ENCODE data around the gene PDE6B.
"Not testable (repeated sequence)": the region's sequence is repeated elsewhere in the genome, so short reads cannot be mapped to it uniquely, and the experiment has no call there.

PDE6B gene

GRCh38 chr4:687048-687970 is 61.9 kb downstream of the PDE6B start:
- DNase-seq: no peak

DNA sequence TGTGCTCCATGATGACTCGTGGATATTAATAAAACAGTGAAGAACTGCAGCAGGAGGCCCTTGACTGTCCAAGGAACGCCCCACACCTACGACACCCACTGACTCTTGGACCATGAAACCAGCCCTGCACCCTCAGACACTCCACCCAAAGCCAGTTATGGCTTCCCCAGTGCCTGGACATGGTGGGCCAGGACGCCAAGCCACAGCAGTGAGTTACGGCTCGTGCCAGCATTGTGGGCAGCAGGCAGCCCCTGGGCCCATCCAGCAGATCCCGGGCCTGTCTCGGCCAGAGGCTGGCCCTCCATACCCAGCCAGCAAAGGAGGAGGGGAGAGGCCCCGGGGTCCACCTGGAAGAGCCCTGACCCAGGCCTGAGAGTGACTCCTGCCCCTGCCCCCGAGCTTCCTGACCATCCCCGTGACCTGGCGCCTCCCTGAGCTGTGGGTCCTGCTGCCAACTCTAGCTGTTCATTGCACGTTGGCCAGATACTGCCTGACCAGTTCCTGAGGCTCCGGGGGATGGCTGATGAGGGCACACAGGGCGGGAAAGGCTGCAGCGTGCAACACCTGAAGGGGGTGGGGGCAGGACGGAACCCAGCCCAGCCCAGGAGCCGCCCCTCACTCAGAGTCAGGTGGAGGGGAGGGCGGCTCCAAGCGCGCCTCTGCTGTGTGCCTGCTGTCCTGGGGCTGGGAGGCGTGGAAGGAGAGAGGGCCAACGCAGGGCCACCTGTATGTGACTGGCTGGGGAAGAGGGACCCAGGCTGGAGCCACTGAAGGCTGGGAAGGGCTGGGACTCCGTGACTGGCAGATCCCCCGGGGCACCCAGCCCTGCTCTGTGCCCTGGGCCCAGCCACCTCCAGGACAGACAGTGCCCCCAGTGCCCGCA is 62.8 kb downstream of the PDE6B start:
- DNase-seq: no peak

DNA sequence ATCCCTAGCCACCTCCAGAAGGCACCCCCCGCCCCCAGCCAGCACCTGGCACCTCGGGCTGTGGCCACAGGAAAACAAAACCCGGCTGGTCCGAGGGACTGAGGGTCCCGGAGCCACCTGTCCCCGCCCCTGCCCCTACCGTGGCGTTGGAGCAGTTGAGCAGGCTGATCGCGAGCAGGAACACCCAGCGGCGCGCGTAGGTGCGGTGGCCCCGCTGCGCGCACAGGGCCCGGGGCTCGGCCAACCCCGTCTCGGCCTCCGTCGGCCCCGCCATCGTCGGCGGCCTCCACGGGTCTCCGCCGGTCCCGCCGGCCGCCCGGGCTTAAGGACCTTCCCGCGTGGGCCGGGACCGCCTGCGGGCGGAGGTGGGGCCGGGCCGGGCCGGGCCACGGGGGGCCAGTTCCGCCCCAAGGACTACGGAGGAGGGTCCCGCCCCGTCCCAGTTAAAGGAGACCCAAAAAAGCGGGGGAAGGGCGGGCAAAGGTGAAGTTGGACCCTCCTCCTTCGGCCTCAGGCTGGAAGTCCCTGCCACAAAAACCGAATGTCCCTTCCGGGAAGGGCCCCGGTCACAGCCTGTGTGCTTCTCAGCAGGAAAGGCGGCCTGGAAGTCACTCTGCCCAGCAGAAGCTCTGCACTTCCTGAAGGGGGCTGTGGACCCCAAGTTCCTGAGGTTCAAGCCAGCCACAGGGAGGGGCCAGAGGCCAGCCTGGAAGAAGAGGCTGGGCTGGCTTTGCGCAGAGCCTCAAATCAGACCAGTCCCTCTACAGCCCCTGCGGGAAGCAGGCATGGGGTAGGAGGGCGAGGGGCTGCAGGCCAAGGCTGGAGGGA is 63.7 kb downstream of the PDE6B start, which contains the start of gene SLC49A3:
TSS of gene SLC49A3 (minus strand) at position 298 of the 828 bp plus-strand sequence. CDS start at position 274, 24 bp downstream.
- DNase-seq: no peak

- DNase-seq: no peak
These were observed 64.3 kb downstream of the PDE6B start for GRCh38 chr4:689723-690122.

GRCh38 chr4:692771-693554 is 67.6 kb downstream of the PDE6B start:
- no peak for DNase-seq

- DNase-seq: not testable (repeated sequence)
These were observed 69.1 kb downstream of the PDE6B start for GRCh38 chr4:694341-694940.

DNA sequence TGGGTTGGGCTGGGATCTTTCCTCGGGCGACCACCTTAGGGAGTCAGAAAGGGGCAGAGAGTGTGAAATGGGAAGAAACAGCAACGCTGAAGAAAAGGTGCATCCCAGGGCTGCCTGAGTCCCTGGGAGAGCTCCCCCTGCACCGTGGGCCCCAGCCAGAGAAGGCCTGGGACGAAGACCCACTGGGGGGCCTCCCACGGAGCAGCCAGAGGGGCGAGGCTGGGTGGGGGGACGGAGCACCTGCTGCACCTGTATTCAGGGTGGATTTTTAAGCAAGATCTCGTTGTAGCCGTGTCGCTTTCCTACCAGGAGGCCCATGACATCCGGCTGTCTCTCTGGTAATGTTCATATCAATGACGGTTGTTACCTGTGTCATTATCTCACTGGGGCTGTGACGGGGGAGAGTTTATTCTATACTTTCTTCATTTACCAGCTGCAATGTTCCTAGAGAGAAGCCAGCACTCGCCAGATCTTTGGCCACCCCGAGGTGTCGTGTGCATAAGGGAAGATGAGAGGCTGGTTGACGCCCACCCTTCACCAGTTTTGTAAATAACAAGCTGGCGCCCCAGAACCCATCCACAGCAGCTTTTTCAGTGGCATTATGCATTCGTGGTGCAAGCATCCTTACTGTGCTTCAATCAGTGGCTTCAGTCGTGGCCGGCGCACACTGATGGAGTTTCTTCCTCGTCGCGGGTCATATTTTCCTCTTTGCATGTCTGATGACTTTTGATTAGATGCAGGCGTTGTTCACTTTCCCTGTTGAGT is 74.6 kb downstream of the PDE6B start:
- DNase-seq: no peak

GRCh38 chr4:700587-701264 is 75.4 kb downstream of the PDE6B start:
- peak; percentile 13 for DNase-seq

- no peak for DNase-seq
These were observed 77.3 kb downstream of the PDE6B start for GRCh38 chr4:702618-703048.

DNA sequence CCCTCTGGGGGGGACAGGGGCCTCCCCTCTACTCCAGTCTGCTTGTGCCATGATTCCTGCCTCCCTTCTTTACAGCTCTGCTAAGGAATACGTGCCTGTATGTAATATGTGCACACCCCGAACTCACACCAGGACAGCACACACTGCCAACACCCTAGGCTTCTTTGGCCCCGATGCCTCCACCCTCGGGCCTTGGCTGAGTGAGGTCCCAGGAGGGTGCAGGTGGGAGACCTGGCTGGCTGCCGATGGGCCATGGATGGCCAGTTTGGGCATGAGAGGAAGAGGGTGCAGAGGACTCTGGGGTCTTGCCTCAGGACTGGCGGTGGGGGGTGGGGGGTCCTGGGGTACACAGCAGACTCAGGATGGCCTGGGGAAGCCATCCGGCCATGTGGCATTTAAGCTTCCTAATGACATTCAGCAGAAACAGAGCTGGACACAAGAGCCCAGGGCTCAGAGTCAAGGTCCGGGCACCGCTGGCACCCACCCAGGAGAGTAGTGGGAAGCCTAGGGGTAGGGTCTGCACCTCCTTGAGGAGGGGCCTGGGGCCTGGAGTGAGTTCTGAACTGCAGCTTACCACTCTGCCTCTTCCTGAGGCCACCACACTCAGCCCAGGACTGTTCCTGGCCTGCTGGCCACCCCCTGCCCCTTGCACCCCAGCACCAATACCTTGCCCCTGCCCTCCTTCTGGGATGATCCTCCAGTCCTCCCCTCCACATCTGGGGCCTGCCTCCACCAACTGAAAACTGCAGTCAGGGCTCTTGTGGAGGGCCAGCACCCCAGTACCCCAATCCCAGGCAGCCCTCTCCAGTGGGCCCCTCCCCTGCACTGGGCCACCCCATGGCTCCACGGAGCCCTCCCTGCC is 78.2 kb downstream of the PDE6B start:
- no peak for DNase-seq

DNA sequence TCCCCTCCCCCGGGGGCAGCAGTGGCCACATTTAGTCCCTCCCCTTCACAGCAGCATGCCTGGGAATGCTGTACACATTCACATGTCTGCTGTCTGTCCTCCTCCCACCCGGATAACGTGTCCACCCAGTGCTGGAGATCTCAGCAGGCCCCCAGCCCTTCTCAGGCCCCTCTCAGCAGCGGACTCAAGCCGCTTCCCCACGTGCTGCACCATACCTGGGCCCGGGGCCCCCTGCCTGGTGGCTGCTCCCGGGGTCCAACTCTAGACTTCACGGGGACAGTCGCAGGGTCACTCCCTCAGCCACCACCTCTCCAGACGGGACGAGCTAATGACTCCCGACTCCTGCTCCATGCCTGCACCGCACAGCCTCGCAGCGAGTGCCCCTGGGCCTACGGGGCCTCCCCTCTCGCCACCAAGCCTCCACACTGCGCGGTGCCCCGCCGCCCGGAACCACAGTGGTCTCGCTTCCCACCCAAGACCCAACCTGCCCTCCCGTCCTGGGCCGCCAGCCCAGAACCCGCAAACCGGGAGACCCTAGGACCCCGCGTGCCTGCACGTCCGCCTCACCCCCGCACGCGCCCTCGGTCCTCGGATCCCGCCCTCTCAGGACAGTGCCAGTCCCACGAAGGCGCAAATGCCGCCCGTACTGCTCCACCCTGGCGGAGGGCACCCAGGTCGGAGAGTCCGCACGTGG is 79.0 kb downstream of the PDE6B start:
- DNase-seq: no peak

- DNase-seq: no peak
These were observed 79.6 kb downstream of the PDE6B start for GRCh38 chr4:704971-705277.

DNA sequence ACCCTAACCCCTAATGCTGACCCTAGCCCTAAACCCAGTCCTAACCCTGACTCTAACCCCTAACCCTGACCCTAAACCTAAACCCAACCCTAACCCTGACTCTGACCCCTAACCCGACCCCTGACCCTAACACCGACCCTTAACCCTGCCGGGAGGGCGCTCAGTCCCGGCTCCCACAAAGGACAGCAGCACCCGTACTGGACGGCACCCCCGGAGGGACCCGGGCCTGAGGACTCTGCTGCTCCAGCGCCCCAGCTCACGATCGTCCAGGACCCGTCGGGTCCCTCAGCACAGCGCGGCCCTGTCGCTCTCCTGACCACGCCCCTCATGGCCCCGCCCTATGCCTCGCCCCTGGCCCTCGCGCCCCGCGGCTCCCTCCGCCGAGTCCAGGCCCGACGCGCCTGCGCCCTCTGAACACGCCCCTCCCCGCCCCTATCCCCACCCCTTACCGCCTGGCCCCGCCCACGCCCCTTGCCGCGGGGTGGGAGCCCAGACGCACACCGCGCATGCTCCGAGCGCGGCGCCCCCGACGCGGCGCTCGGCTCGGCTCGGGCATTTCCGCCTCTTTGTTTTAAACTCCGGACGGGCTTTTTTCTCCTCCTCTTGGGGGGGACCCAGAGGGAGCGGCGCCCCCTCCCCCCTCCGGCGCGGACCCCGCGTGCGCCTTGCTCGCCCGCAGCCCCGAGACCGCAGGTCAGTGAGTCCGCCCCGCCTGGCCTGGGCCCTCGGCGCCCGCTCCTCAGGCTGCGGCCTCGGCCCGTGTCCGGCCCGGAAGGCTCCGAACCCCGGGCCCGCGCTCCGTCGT is 80.1 kb downstream of the PDE6B start, which contains the start of gene PCGF3:
TSS of gene PCGF3 (plus strand) at position 555 of the 805 bp plus-strand sequence. CDS start 27,849 bp downstream, outside the sequence.
- peak; percentile 95 for DNase-seq

DNA sequence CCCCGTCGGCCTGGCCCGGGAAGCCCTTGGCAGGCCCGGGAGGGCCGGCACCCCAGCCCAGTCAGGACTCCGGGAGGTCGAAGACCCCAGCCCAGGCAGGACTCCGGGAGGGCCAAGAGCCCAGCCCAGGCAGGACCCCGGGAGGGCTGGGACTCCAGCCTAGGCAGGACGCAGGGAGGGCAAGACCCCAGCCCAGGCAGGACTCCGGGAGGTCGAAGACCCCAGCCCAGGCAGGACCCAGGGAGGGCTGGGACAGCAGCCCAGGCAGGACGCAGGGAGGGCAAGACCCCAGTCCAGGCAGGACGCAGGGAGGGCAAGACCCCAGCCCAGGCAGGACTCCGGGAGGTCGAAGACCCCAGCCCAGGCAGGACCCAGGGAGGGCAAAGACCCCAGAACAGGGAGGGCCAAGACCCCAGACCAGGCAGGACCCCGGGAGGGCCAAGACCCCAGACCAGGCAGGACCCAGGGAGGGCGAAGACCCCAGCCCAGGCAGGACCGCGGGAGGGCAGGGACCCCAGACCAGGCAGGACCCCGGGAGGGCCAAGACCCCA is 80.8 kb downstream of the PDE6B start:
- not testable (repeated sequence) for DNase-seq

DNA sequence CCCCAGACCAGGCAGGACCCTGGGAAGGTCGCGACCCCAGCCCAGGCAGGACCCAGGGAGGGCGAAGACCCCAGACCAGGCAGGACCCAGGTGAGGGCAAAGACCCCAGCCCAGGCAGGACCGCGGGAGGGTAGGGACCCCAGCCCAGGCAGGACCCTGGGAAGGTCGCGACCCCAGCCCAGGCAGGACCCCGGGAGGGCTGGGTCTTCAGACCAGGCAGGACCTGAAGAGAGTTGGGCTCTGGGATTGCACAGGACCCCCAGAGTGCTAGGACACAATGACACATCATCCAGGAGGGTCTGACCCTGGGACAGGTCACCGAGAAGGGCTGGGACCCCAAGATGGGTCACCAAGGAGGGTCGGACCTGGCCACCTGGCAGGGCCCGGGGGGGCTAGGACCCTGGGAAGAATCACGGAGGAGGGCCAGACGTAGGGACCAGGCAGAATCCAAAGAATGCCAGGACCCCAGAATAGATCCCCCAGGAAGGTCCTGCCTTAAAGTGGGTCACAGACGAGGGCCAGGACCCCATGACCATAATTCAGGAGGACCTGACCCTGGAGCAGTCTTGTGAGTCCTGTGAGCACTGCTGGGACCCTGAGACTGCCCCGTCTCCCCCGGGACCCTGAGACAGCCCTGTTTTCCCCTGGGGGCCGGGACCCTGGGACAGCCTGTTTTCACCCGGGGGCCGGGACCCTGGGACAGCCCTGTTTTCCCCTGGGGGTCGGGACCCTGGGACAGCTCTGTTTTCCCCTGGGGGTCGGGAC is 81.6 kb downstream of the PDE6B start:
- no peak for DNase-seq

DNA sequence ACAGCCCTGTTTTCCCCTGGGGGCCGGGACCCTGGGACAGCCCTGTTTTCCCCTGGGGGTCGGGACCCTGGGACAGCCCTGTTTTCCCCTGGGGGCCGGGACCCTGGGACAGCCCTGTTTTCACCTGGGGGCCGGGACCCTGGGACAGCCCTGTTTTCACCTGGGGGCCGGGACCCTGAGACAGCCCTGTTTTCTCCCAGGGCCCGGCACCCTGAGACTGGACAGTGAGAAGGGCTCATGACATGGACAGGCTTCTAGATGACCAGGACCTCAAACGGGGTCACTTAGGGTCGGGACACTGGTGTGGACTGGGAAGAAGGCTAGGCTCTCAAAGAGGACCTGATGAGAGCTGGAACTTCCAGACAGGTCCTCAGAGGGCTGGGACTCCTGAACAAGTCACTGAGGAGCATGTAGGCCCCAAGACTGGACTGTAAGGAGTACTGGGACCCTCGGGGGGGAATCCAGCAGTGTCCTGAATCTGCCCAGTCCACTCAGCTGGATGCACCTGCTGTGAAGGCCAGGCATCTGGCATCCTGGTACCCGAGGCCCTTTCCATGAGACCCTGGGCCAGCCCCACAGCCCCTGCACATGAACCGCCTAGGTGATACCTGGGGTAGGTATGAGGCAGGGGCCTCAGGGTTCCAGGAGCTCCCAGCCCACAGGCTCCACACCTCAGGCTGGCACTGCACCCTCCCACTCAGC is 82.7 kb downstream of the PDE6B start:
- no peak for DNase-seq

Data from NCI-H82 (cell line).